Right renal cortex interstitium (tissue), 3 donors: ENCODE results near the gene ADM. TPM values are rescaled to one million over a fixed set of nuclear protein-coding genes. Genes with fewer than 3 reads are reported as not detected.

Source experiments
- DNase-seq, 3 donors: peaks; one replicate each; pipeline ENCODE4 v3.0.0-alpha.2; 2013; ENCODE audit warnings: low read depth in 3 of 3, low spot score in 2 of 3
- polyA plus RNA-seq, 3 donors: library from polyadenylated mRNA; unstranded; fragments of 120-200 nt; gene quantifications; one replicate each; pipeline ENCODE4 v1.2.1, GENCODE V29; 2013; ENCODE audit not compliant: insufficient read length in 3 of 3

ADM gene
- polyA plus RNA-seq, 3 donors = 7.0 to 9.5 (median 7.7) TPM

- no peak for DNase-seq
Observed at GRCh38 chr11:10326012-10326964, 21.4 kb downstream of the ADM start.

GRCh38 chr11:10327254-10327653 is 22.4 kb downstream of the ADM start:
- no peak for DNase-seq

DNA sequence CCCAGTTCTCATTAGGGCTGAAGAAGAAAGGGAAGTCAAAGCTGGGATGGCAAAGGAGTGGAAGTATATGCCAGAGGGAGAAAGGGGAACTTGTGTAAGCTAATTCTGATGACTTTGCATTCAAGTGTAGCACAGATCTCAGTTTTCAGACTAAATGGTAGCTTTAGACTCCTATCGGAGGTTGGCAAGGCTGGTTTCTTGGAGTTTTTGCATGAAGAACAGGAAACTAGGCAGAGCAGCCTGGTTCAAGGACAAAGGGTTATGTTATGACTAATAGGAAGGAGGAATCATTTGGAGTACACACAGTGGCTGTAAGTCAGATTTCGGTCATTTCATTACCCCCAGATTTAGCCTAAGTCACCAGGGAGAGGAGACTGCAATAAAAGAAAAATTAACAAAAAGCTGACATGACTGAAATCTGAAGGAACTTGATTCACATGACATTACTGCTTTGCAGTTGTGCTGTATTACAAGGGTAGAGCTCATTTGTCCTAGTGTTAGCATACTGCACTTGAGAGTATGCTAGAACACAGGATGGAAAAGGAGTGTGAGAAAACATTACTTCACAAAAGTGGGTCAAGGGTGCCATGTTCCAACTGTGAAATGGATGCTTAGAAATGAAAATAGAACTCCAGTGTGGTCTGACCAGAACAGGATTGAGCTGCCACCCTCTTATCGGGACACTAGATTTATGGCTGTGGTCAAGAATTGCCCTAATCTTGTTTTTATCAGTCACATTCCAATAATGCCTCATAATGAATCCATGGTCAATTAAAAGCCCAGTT is 23.6 kb downstream of the ADM start:
- DNase-seq = no peak

- DNase-seq = no peak
Observed at GRCh38 chr11:10329356-10329755, 24.5 kb downstream of the ADM start.

DNA sequence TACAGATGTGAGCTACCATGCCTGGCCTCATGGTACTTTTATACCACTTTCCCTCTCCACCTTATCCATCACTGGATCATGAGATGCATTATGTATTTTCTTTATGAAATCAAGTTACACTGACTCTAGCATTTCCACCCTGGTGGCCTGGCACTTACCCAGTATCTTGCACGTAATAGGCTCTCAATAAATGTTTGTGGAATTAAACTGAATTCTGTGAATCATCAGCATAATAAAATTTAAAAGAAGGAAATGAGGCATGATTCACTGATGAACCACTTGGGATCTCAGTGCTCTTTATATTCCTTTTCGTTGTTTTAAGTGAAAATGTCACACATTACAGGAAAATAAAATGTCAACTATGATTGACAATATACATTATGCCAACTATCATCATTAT is 25.1 kb downstream of the ADM start:
- no peak for DNase-seq

DNA sequence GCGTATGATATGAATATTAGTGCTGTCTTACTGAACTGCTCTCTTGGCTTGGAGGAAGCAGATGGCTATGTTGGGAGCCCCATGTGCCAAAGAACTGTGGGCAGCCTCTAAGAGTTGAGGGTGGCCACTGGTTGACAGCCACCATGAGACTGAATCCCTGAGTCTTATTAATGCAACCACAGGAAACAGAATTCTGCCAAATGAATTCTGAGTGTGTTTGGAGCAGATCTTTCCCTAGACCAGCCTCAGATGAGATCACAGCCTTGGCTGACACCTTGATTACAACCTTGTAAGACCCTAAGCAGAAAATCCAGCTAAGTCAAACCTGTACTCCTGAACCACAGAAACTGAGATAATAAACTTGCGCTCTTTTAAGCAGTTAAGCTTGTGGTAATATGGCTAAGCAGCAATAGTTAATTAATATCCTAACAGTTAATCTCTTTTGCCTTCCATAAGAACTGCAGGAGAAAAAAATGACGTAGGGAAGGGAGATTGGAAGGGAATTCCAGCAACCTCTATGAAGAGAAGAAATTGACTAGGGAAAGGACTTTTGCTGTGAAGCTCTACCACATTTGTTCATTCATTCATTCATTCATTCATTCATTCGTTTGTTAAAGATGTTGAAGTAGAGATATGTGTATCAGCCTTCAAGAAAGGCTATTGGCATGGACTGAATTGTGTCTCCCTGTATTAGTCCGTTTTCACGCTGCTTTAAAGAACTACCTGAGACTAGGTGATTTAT is 26.8 kb downstream of the ADM start:
- no peak for DNase-seq

DNA sequence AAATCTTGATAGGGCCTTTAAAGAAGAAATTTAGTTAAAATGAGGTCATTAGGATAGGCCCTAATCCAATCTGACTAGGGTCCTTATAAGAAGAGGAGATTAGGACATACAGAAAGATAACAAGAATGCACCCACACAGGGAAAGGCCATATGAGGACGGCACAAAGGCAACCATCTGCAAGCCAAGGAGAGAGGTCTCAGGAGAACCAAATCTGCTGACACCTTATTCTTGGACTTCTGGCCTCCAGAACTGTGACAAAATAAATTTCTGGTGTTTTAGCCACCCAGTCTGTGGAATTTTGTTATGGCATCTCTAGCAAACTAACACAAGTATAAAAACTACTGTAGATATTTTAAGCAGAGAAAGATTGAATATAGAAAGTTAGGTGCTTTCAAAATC is 28.6 kb downstream of the ADM start:
- DNase-seq = no peak

- no peak for DNase-seq
Observed at GRCh38 chr11:10338287-10338686, 33.4 kb downstream of the ADM start.

DNA sequence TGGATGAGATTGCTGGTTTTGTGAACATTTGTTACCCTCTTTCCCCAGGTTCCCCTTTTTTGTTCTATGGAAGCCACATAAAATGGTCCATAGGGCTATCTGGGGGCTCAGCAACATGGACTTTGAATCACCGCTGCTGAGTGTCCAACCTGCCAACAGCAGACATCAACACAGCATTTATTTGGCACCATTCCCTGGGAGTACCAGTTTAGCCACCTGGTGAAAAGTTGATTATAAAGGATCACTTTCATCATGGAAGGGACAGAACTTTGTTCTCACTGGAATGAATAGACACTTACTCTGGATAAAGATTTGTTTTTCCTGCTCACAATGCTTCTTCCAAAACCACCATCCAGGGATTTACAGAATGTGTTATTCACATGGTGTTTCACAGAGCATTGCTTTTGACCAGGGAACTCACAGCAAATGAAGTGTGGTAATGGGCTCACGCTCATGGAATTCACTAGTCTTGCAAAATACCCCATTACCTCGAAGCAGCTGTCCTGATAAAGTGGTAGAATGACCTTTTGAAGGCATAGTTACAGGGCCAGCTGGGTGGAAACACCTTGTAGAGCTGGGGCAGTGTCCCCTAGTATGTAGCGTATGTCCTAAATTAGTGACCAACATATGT is 43.9 kb downstream of the ADM start:
- DNase-seq = no peak

GRCh38 chr11:10349281-10349665 is 44.4 kb downstream of the ADM start:
- DNase-seq = no peak

DNA sequence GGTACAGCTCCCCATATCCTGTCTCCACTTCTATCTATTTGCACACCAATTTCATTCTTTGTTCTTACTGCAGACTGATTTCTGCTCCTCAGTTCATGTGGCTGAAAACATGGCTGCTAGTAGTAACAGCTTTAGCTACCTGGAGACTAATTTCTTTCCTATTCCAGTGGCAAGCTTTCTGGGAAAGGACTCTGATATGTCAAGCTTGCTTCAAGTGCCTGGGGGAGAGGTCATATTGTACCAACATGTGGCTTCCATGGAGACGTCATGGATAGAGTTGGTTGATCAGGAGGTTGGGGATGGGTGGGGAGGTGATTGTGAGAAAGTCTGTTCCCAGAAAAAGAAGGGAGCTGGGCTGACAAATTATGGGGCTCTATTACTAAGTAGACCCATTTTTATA is 44.9 kb downstream of the ADM start:
- DNase-seq = no peak

- DNase-seq = no peak
Observed at GRCh38 chr11:10350334-10350733, 45.5 kb downstream of the ADM start.

GRCh38 chr11:10351435-10351764 is 46.5 kb downstream of the ADM start:
- no peak for DNase-seq

DNA sequence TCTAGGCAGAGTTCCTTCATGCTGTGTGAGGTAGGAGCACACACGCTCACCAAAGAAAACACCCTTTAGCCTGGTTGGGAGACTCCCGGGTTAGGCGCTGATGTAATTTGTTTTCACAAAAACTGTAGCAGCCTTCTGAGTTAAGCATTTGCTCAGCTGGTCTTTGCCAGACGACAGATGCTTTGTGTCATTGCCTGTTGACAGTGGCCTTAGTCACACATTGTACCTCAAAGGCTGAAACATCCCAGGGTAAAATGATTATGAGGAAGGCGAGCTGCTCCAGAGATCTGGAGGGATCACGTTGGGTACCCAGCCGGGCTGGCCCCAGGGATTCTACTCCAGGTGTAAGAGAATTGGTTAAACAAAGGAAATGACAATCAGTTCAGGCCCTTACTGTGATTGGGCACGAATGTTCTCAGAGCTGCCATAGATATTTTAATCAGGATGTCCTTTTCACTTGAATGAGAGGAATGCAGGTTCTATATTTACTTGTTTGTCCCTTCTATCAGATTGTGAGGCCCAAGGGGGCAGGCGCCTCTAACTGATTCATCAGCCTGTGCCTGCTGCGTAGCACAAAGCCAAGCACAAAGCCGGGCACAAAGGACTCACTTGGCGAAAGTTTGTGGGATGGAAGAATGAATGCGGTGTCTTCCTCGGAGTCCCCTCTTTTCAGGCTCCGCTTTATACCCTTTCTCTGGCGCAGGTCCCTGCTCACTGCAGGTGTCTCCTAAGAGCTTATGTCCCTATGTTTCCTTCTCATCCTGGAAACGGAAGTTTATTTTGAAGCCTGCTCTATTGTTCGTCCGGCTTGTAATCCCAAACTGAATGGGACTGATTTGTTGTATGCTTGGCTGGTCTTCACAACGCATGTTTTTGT is 47.1 kb downstream of the ADM start:
- peak; percentile 81 to 83 (median 82) for DNase-seq

- no peak for DNase-seq
Observed at GRCh38 chr11:10352921-10353550, 48.2 kb downstream of the ADM start.

DNA sequence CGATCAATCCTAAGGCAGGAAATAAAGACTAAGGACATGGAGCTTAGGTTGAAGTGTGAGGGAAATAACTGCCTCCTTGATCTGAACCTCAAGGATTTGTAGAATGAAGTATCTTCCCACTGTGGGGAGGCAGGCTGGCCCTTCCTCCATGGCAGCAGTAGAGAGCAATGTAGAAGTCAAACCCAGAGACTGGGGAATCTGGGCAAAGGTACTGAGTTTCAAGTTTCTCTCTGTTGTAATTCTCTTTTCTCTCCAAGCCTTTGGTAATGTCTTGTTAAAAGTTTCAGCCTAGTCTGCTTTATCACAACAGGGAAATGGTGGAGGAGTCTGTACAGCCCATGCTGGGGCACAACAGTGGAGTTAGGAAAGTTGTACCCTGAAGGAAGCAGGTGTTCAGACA is 49.5 kb downstream of the ADM start:
- DNase-seq = no peak

GRCh38 chr11:10355257-10355661 is 50.4 kb downstream of the ADM start:
- no peak for DNase-seq

- no peak for DNase-seq
Observed at GRCh38 chr11:10356161-10356560, 51.3 kb downstream of the ADM start.
